Effector memory CD4-positive, alpha-beta T cell (primary cell): ENCODE measurements around the gene CDK17.

Experiments
- DNase-seq, 3 donors: peaks; one replicate each; pipeline ENCODE4 v3.0.0-alpha.2; 2020
- H3K27ac ChIP-seq: 2 replicates; pipeline ENCODE4 v1.7.0; 2013; ENCODE audit warnings: mild to moderate bottlenecking, low read length, moderate library complexity; ENCODE audit not compliant: insufficient read depth, poor library complexity, severe bottlenecking
- H3K27me3 ChIP-seq: replicated peaks from 2 replicates; pipeline ENCODE4 v1.7.0; 2013; ENCODE audit warnings: mild to moderate bottlenecking, low read length; ENCODE audit not compliant: insufficient read depth, control insufficient read depth, poor library complexity, severe bottlenecking
- H3K36me3 ChIP-seq: 2 replicates; pipeline ENCODE4 v1.7.0; 2013; ENCODE audit warnings: mild to moderate bottlenecking, low read length, moderate library complexity; ENCODE audit not compliant: control insufficient read depth, insufficient read depth
- H3K4me1 ChIP-seq: 2 replicates; pipeline ENCODE4 v1.7.0; 2013; ENCODE audit warnings: low read length, mild to moderate bottlenecking; ENCODE audit not compliant: control insufficient read depth, insufficient read depth, poor library complexity, severe bottlenecking
- H3K4me3 ChIP-seq: 2 replicates; pipeline ENCODE4 v1.7.0; 2013; ENCODE audit warnings: low read length, low read depth, mild to moderate bottlenecking; ENCODE audit not compliant: insufficient read depth, poor library complexity, severe bottlenecking
- H3K9me3 ChIP-seq: 2 replicates; pipeline ENCODE4 v1.7.0; 2013; ENCODE audit warnings: mild to moderate bottlenecking, low read length, moderate library complexity; ENCODE audit not compliant: control insufficient read depth

CDK17 gene

DNA sequence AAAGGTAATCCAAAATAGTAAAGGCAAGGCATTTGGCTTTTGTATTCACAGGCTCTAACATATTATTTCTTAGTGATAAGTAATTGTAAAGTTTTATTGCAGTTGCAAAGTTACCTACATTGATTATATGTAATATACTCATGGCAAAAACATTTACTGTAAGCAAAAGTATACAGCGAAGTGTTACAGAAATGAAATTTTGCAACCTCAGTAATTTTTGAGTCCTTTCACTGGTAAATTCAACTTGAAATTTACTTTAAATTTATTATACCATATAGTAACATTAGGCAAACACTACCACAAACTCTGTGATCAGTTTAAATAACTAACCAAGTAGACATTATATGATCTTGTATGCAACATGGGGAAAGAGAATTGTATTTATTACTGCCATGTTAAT is 89.0 kb downstream of the CDK17 start:
- Histone ChIP-seq H3K36me3 (peaks cover 4% of the 10 kb centered on the region), H3K27me3 (no peaks in the 10 kb centered on the region), H3K27ac (no peak overlapping the region), H3K4me3 (no peak overlapping the region), H3K9me3 (no peaks in the 10 kb centered on the region), H3K4me1 (peaks cover 4% of the 10 kb centered on the region)
- no peak for DNase-seq

DNA sequence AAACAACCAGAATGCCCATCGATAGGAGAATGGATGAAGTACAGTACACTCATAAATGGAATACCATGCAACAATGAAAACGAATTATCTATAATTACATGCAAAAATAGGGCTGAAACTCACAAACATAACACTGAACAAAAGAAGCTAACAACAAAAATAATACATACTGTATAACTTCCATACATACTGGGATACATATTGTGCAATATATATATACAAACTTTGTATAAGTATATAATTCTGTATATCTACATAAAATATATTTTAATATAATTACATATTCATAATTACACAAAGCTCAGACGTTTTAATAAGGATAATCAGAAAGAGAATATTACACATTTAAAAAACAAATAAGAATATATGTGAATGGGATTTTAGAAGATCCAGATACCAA is 90.2 kb downstream of the CDK17 start:
- peaks cover 4% of the 10 kb centered on the region for H3K36me3 ChIP-seq
- H3K27me3 ChIP-seq: no peaks in the 10 kb centered on the region
- no peaks in the 10 kb centered on the region for H3K4me1 ChIP-seq
- no peak for DNase-seq
- no peak overlapping the region for H3K4me3 ChIP-seq
- no peak overlapping the region for H3K27ac ChIP-seq
- no peaks in the 10 kb centered on the region for H3K9me3 ChIP-seq

DNA sequence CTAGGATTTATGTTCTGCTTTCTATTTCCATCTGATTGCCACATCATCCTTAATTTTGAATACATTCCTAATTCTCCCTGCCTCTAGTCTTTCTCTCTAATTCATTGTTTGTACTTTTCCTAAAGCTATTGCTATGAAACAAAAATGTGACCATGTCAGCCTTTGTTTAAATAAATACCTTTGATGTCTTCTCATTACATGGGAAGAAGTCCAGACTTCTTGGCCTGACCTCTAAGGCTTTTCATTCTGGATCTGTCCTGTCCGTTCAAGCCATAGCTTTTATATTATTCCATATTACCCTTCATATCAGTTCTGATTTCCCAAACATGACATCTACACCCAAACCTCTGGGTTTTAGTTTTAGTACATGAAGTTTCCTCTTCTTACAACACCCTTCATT is 91.4 kb downstream of the CDK17 start:
- Histone ChIP-seq H3K4me1 (no peaks in the 10 kb centered on the region), H3K9me3 (no peaks in the 10 kb centered on the region), H3K4me3 (no peak overlapping the region), H3K27me3 (no peaks in the 10 kb centered on the region), H3K36me3 (peaks cover 4% of the 10 kb centered on the region), H3K27ac (no peak overlapping the region)
- no peak for DNase-seq

DNA sequence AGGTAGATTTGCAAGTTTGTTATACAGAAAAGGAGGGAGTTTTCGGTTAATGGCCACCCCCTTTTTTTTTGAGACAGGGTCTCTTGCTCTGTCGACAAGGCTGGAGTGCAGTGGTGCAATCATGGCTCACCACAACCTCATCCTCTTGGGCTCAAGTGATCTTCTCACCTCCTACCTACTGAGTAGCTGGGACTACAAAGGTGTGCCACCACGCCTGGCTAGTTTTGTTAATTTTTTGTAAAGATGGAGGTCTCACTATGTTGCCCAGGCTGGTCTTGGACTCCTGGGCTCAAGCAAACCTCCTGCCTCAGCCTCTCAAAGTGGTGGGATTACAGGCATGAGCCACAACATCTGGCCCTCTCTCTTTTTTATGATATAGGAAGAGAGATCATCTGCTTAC is 94.6 kb downstream of the CDK17 start:
- Histone ChIP-seq H3K4me1 (no peaks in the 10 kb centered on the region), H3K27me3 (no peaks in the 10 kb centered on the region), H3K27ac (no peak overlapping the region), H3K4me3 (no peak overlapping the region), H3K36me3 (no peaks in the 10 kb centered on the region), H3K9me3 (no peaks in the 10 kb centered on the region)
- DNase-seq: no peak

DNA sequence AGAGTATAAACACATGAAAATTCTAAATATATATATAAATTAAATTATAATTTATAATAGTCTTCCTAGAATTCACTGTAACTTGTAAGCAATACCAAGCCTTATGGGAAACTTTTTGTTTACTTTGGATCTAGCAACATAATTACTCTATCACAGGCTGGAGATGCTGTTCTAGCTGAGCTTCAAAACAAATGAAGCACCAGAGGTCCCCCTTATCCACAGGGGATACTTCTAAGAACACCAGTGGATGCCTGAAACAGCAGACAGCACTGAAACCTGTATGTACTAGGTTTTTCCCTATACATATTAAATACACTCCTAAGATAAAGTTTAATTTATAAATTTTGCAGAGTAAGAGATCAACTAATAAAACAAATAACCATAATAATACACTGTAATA is 96.6 kb downstream of the CDK17 start:
- peaks cover 12% of the 10 kb centered on the region for H3K36me3 ChIP-seq
- no peak overlapping the region for H3K4me3 ChIP-seq
- H3K4me1 ChIP-seq: no peaks in the 10 kb centered on the region
- no peaks in the 10 kb centered on the region for H3K27me3 ChIP-seq
- DNase-seq: no peak
- no peak overlapping the region for H3K27ac ChIP-seq
- no peaks in the 10 kb centered on the region for H3K9me3 ChIP-seq

DNA sequence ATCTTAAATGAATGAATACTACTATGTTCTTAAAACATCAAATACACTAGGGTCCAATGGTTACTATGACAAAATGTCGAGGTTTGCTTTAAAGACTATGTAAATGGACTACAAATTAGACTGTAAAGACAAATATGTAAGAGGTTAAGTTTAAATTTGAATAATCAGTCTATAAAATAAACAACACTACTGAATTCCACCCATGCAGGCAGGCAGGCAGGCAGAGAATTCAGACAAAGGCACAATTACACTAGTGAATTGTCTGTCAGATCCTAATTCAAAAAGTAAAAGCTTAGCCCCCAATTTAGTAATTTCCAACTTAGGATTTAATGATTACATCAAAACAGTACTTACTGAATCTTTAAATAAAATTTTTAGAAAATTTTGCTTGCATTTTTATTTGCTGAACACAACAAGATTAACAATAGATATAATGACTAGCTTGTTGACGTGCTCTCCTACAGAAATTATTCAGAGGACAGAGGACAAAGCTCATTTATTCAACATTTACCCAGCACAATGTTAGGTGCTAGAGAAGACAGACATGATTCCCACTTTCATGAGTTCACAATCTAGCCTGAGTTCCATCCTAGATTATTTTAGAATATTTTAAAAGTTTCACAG is 97.4 kb downstream of the CDK17 start:
- Histone ChIP-seq H3K4me3 (no peak overlapping the region), H3K27ac (no peak overlapping the region), H3K4me1 (no peaks in the 10 kb centered on the region), H3K27me3 (no peaks in the 10 kb centered on the region), H3K9me3 (no peaks in the 10 kb centered on the region), H3K36me3 (peaks cover 12% of the 10 kb centered on the region)
- no peak for DNase-seq

DNA sequence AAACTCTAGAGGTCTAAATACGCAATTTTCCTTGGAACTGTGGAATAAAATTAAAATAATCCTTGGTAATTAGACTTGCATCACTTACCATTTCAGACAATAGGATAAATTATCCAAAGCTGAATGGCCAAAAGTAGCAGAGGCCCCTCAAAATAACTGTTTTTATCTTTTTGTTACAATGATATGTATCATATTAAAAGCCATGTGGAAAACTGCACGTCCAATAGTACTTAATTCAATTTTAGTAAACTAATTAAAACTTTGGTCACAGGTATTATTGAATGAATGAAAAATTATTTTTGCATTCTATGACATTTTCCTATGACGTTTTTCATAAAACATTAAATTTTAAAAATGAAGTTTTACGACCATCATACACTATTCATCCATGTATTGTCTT is 98.5 kb downstream of the CDK17 start:
- Histone ChIP-seq H3K36me3 (peaks cover 12% of the 10 kb centered on the region), H3K4me3 (no peak overlapping the region), H3K4me1 (no peaks in the 10 kb centered on the region), H3K9me3 (no peaks in the 10 kb centered on the region), H3K27me3 (no peaks in the 10 kb centered on the region), H3K27ac (no peak overlapping the region)
- no peak for DNase-seq

DNA sequence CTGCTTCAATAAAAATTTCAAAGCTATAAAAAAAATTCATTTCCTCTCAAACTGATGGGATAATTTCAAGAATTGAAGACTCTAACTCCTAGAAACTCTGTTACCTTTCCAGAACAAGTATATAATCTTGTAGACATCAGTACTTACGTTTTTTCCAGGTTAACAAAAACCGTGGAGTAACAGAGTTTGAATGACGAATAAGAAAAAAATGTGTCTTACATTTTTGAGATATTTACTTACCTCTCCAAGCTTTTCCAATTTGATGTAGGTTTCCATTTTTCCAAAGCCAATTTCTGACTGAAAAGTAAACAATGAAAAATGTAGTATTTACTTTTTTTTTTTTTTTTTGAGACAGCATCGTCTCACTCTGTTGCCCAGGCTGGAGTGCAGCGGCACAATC is 100.2 kb downstream of the CDK17 start:
- Histone ChIP-seq H3K27ac (no peak overlapping the region), H3K9me3 (no peaks in the 10 kb centered on the region), H3K36me3 (peaks cover 12% of the 10 kb centered on the region), H3K4me3 (no peak overlapping the region), H3K4me1 (peaks cover 4% of the 10 kb centered on the region), H3K27me3 (no peaks in the 10 kb centered on the region)
- DNase-seq: no peak

DNA sequence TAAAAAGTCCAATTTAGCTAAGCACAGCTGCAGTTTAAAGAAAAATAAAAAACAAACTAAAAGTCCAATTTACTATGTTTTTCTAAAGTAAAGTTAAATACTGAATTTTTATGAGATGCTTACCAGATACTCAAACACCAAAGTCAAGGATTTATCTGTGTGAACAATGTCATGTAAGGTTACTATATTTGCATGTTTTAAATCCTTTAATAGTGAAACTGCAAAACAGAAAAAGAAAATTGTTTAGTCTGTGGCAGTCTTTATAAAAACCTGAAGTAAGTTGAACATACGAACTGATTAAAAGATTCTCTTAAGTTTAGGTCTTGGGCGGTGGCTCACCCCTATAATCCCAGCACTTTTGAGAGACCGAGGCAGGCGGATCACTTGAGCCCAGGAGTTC is 102.7 kb downstream of the CDK17 start:
- no peak for DNase-seq
- no peaks in the 10 kb centered on the region for H3K9me3 ChIP-seq
- peaks cover 18% of the 10 kb centered on the region for H3K36me3 ChIP-seq
- no peaks in the 10 kb centered on the region for H3K27me3 ChIP-seq
- H3K4me3 ChIP-seq: no peak overlapping the region
- H3K27ac ChIP-seq: no peak overlapping the region
- H3K4me1 ChIP-seq: peaks cover 4% of the 10 kb centered on the region

DNA sequence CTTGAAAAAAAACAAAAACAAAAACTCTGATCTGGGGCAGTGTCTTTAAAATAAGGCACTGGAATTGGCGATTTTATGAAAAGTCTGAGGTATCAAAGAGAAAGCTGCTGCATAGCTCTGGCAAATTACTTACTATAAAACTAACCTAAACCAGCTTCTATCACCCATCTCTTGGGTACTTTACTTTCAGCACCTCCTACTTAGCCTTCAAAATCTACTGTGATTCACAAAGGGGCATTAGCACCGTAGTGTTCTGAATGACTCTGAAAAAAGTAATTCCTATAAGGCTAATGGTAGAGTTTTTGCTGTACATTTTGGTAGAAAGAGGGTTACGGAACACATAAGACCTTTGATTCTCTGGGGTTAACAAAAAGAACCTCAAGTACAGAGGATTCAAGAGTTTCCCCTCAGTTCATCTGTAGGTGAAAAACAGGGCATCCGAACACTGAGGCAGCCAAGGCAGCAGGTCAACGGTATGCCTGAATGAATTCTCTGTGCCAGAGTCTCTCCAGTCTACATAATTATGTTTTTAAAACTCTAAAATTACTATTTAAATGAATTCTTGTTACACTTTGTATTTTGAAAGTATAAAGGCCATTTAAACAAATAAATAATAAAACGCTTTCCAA is 104.6 kb downstream of the CDK17 start:
- Histone ChIP-seq H3K27ac (no peak overlapping the region), H3K4me3 (no peak overlapping the region), H3K9me3 (no peaks in the 10 kb centered on the region), H3K27me3 (no peaks in the 10 kb centered on the region), H3K36me3 (peaks cover 19% of the 10 kb centered on the region), H3K4me1 (peaks cover 4% of the 10 kb centered on the region)
- no peak for DNase-seq
